ENCODE data around the gene CCDC88C.

- TF ChIP-seq, protein P1, sequence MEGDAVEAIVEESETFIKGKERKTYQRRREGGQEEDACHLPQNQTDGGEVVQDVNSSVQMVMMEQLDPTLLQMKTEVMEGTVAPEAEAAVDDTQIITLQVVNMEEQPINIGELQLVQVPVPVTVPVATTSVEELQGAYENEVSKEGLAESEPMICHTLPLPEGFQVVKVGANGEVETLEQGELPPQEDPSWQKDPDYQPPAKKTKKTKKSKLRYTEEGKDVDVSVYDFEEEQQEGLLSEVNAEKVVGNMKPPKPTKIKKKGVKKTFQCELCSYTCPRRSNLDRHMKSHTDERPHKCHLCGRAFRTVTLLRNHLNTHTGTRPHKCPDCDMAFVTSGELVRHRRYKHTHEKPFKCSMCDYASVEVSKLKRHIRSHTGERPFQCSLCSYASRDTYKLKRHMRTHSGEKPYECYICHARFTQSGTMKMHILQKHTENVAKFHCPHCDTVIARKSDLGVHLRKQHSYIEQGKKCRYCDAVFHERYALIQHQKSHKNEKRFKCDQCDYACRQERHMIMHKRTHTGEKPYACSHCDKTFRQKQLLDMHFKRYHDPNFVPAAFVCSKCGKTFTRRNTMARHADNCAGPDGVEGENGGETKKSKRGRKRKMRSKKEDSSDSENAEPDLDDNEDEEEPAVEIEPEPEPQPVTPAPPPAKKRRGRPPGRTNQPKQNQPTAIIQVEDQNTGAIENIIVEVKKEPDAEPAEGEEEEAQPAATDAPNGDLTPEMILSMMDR (IDR thresholded peaks at IDR 0.05) = no peak
- no peak for TF ChIP-seq EP300 (IDR thresholded peaks at IDR 0.05)
- TF ChIP-seq POLR2AphosphoS5 (IDR thresholded peaks at IDR 0.05) = no peak
- no peak for TF ChIP-seq POLR2A (IDR thresholded peaks at IDR 0.05)
Measured at GRCh38 chr14:91349481-91350074, 68.0 kb downstream of the CCDC88C start.

Measured in upper lobe of left lung (tissue), 4 donors.